B cell (primary cell): ENCODE results near the gene SYTL2. TPM values are rescaled to one million over a fixed set of nuclear protein-coding genes. Genes with fewer than 3 reads are reported as not detected.
A peak's percentile ranks its signal among the peaks of the same experiment; 100 is the strongest.

Experiments used
- ATAC-seq: fragments of 200-7000 bp; cut with Tn5 transposase; one replicate; pipeline ENCODE4 v1.10.0; 2021; ENCODE audit warnings: low read depth, mild to moderate bottlenecking, moderate number of reproducible peaks, moderate library complexity
- CTCF ChIA-PET: fragments of 350-600 bp; sonication (Branson Sonifier 250); formaldehyde crosslinking; loops from one replicate; lab custom pipeline; 2021; ENCODE audit warnings: antibody characterized with exemption, inconsistent platforms; lab: Charles Lee
- POLR2A ChIA-PET: fragments of 350-600 bp; sonication (Branson Sonifier 250); formaldehyde crosslinking; loops from one replicate; lab custom pipeline; 2021; ENCODE audit warnings: antibody characterized with exemption; lab: Charles Lee
- DNase-seq: peaks from one replicate; pipeline ENCODE4 v3.0.0; 2013
- H2AFZ ChIP-seq: 2 replicates; pipeline ENCODE4 v1.6.1; 2012; ENCODE audit warnings: mild to moderate bottlenecking, low read depth, low read length; ENCODE audit not compliant: insufficient read depth, poor library complexity, severe bottlenecking
- H3K27ac ChIP-seq, 2 donors: 1 replicate in 1 of 2; 2 replicates in 1 of 2; pipeline ENCODE4 v1.5.1; 2012 to 2013; ENCODE audit warnings: low read length in 2 of 2, mild to moderate bottlenecking in 2 of 2, moderate library complexity in 1 of 2
- H3K27me3 ChIP-seq, 4 experiments: fragments of 200-600 bp in 1 of 4; sonication (generic) in 1 of 4; replicated peaks in 1 of 4; 1 replicate in 2 of 4; 2 replicates in 2 of 4; pipeline versions ENCODE4 v1.6.1 to v1.7.0; 2013 to 2016; ENCODE audit warnings: low read length in 3 of 4, mild to moderate bottlenecking in 2 of 4, mixed read lengths in 1 of 4, moderate library complexity in 1 of 4; ENCODE audit not compliant: insufficient read depth in 4 of 4, control insufficient read depth in 3 of 4; ENCODE audit errors: control extremely low read depth in 1 of 4
- H3K36me3 ChIP-seq, 2 experiments: replicated peaks in 1 of 2; 1 replicate in 1 of 2; 2 replicates in 1 of 2; pipeline versions ENCODE4 v1.6.1 to v1.7.1; 2013; ENCODE audit warnings: low read length in 1 of 2; ENCODE audit not compliant: insufficient read depth in 2 of 2, control insufficient read depth in 1 of 2; ENCODE audit errors: control extremely low read depth in 1 of 2, extremely low read depth in 1 of 2
- H3K4me1 ChIP-seq, 2 donors: fragments of 200-600 bp in 1 of 2; sonication (generic) in 1 of 2; 1 replicate in 1 of 2; 2 replicates in 1 of 2; pipeline versions ENCODE4 v1.5.1 to v1.6.1; 2013 to 2017; ENCODE audit warnings: low read length in 2 of 2; ENCODE audit not compliant: control insufficient read depth in 2 of 2, insufficient read depth in 2 of 2
- H3K4me2 ChIP-seq: replicated peaks from 2 replicates; pipeline ENCODE3; 2012; ENCODE audit warnings: mild to moderate bottlenecking, low read depth, low read length; ENCODE audit not compliant: poor library complexity, severe bottlenecking
- H3K4me3 ChIP-seq, 5 experiments: fragments of 200-600 bp in 1 of 5; sonication (generic) in 1 of 5; 1 replicate in 3 of 5; 2 replicates in 2 of 5; pipeline versions ENCODE4 v1.5.1 to v1.7.0; 2011 to 2016; ENCODE audit warnings: low read length in 4 of 5, mild to moderate bottlenecking in 4 of 5, low read depth in 2 of 5, control low read depth in 1 of 5, moderate library complexity in 1 of 5; ENCODE audit not compliant: insufficient read depth in 1 of 5; ENCODE audit errors: control extremely low read depth in 1 of 5, extremely low read depth in 1 of 5
- H3K79me2 ChIP-seq: fragments of 200-600 bp; sonication (generic); one replicate; pipeline ENCODE4 v1.6.0; 2016; ENCODE audit warnings: low read length; ENCODE audit not compliant: control insufficient read depth, insufficient read depth
- H3K9ac ChIP-seq: fragments of 200-600 bp; sonication (generic); 2 replicates; pipeline ENCODE4 v1.6.1; 2017; ENCODE audit warnings: mild to moderate bottlenecking, low read length, moderate library complexity
- H3K9me3 ChIP-seq, 3 donors: one replicate each; pipeline versions ENCODE4 v1.6.1 to v1.7.1; 2013; ENCODE audit warnings: low read length in 2 of 3; ENCODE audit not compliant: control insufficient read depth in 2 of 3, insufficient read depth in 1 of 3; ENCODE audit errors: control extremely low read depth in 1 of 3
- H4K20me1 ChIP-seq: 2 replicates; pipeline ENCODE4 v1.6.0; 2012; ENCODE audit warnings: mild to moderate bottlenecking, low read length; ENCODE audit not compliant: insufficient read depth, control insufficient read depth, poor library complexity, severe bottlenecking
- H3K27ac Mint-ChIP-seq: one replicate; pipeline ENCODE4 v1.8.0; 2021; ENCODE audit warnings: mixed read lengths
- H3K27me3 Mint-ChIP-seq: one replicate; pipeline ENCODE4 v1.8.0; 2021; ENCODE audit warnings: mixed read lengths
- H3K4me1 Mint-ChIP-seq: one replicate; pipeline ENCODE4 v1.8.0; 2021; ENCODE audit warnings: mixed read lengths
- H3K4me3 Mint-ChIP-seq: one replicate; pipeline ENCODE4 v1.8.0; 2021; ENCODE audit warnings: mixed read lengths
- H3K9me3 Mint-ChIP-seq: one replicate; pipeline ENCODE4 v1.8.0; 2022; ENCODE audit warnings: mixed read lengths; ENCODE audit not compliant: insufficient read depth
- EZH2 ChIP-seq: IDR thresholded peaks from 2 replicates; pipeline ENCODE4 v1.6.1; 2012; ENCODE audit warnings: borderline replicate concordance, low read depth, mild to moderate bottlenecking, moderate library complexity, low read length; ENCODE audit not compliant: insufficient read depth, poor library complexity, severe bottlenecking
- WGBS: methylation state at CpG from one replicate; pipeline ENCODE4 v1.1.5; 2013; ENCODE audit warnings: missing lambda C conversion rate; ENCODE audit not compliant: insufficient coverage; 5-methylcytosine and 5-hydroxymethylcytosine counted together
- intact Hi-C: fragments of 100-400 bp; cut with micrococcal nuclease; formaldehyde crosslinking; loops from one replicate; pipeline ENCODE4 v1.10.0; 2022
- polyA plus RNA-seq: library from polyadenylated mRNA; depleted of rRNA; stranded (reverse); fragments of >200 nt; gene quantifications from 2 replicates; pipeline ENCODE4 v1.2.3, GENCODE V29; 2012
- total RNA-seq, 2 donors: library from RNA; stranded (reverse); fragments of 120-200 nt in 1 of 2; gene quantifications; 1 replicate in 1 of 2; 2 replicates in 1 of 2; pipeline versions ENCODE4 v1.2.3 to v1.2.4, GENCODE V29; 2013 to 2022
- TF ChIP-seq, protein P1 (sequence below): fragments of 200-600 bp; IDR thresholded peaks from one replicate; pipeline ENCODE4 v1.8.0; 2022; ENCODE audit warnings: antibody characterized with exemption, mild to moderate bottlenecking

SYTL2 gene
- total and polyA plus RNA-seq, 2 donors (not counting 1 experiment from before 2014, with no cell fraction given), result 0.86 to 2.9 TPM

DNA sequence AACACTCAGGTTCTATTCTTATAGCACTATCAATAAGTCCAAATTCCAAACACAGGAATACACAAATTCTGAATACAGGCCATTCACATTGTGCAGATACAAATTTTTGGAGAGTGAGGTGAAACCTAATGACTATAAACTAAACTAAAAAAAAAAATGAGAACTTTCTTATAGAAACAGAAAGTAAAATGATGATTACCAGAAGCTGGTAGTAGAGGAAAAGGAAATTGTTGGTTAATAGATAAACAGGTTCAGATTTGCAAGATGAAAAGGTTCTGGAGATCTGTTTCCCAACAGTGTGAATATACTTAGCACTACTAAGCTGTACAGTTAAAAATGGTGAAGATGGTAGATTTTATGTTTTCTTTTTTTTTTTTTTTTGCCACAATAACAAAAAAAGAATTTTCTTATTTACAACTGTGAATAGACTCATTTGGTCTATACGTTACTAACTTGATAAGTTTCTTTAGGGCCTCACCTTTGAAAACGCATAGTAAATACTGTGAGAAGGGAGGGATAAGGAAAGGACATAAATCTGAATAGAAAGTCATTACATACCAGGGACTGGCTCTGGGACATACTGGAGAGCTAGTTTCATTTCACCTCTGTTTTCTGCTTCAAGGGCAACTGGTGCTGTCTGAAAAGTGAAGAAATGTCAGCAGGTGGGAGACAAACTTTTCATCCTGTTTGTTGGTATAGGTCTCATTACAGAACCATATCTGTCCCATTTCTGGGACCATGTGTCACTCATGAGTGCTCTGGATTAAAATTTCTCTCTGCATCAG, 110.8 kb downstream of the SYTL2 start:
- Histone ChIP-seq H3K9me3 (no peaks in the 10 kb centered on the region), H3K4me1 (peaks cover 12 to 14% of the 10 kb centered on the region in 2 donors), H3K36me3 (no peaks in the 10 kb centered on the region), H3K9ac (no peak overlapping the region), H3K79me2 (no peaks in the 10 kb centered on the region), H2AFZ (peak overlapping the region; percentile 71), H3K27ac (peak overlapping the region in 1 of 2 donors; percentile 32), H3K27me3 (peaks cover 0 to 6% (median 0%) of the 10 kb centered on the region in 4 experiments), H3K4me3 (peak overlapping the region in 2 of 5 experiments; percentile 0 to 16), H3K4me2 (peak overlapping the region; percentile 52), H4K20me1 (no peaks in the 10 kb centered on the region)
- ChIA-PET CTCF (no interaction called here), POLR2A (interaction anchor here (0.6 to 0.7 kb wide), 2 partner anchors 35 to 63 kb away, joined by 3 to 4 read pairs; no protein-coding TSS in a partner anchor)
- intact Hi-C loops, result no loop called here
- 75% methylated on average over 1 of the region's 2 CpGs for WGBS
- peaks cover 18% of the 10 kb centered on the region for H3K4me1 Mint-ChIP-seq
- H3K27me3 Mint-ChIP-seq, result no peaks in the 10 kb centered on the region
- no peaks in the 10 kb centered on the region for H3K9me3 Mint-ChIP-seq
- DNase-seq (peak; percentile 15), ATAC-seq (peak; percentile 33)
- H3K27ac Mint-ChIP-seq, result peak overlapping the region; percentile 79
- H3K4me3 Mint-ChIP-seq, result peak overlapping the region; percentile 56
- TF ChIP-seq EZH2, result no peak

DNA sequence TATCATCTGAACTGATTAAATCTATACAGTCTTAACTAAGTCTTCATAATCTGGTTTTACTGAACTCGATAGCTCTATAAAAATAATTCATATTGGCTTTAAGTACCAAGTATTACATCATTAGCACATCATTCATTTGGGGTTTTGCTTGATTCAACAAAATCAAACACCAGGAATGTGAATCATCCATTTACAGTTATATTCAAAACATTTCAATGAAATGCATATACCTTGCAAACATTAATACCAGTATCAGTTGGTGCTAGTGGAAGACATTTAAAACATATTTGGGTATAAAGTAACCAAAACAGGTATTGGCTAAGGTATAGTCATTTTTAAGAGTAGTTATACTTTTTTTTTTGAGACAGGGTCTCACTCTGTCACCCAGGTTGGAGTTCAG, 112.7 kb downstream of the SYTL2 start:
- intact Hi-C loops, result no loop called here

More for the DNA sequence above, 112.7 kb downstream of the SYTL2 start:
- Histone ChIP-seq H3K9ac (no peak overlapping the region), H3K9me3 (no peaks in the 10 kb centered on the region), H3K79me2 (no peaks in the 10 kb centered on the region), H3K27me3 (peaks cover 0 to 4% (median 0%) of the 10 kb centered on the region in 4 experiments), H3K27ac (no peak overlapping the region), H4K20me1 (no peaks in the 10 kb centered on the region), H3K4me1 (peaks cover 12 to 14% of the 10 kb centered on the region in 2 donors), H3K4me2 (no peak overlapping the region), H3K36me3 (no peaks in the 10 kb centered on the region), H2AFZ (no peak overlapping the region), H3K4me3 (no peak overlapping the region)
- WGBS, result no CpG with 5 or more reads among the region's 1 CpG
- DNase-seq, result no peak
- ChIA-PET POLR2A (no interaction called here), CTCF (no interaction called here)
- peaks cover 18% of the 10 kb centered on the region for H3K4me1 Mint-ChIP-seq
- no peak for TF ChIP-seq EZH2
- TF ChIP-seq, protein P1, sequence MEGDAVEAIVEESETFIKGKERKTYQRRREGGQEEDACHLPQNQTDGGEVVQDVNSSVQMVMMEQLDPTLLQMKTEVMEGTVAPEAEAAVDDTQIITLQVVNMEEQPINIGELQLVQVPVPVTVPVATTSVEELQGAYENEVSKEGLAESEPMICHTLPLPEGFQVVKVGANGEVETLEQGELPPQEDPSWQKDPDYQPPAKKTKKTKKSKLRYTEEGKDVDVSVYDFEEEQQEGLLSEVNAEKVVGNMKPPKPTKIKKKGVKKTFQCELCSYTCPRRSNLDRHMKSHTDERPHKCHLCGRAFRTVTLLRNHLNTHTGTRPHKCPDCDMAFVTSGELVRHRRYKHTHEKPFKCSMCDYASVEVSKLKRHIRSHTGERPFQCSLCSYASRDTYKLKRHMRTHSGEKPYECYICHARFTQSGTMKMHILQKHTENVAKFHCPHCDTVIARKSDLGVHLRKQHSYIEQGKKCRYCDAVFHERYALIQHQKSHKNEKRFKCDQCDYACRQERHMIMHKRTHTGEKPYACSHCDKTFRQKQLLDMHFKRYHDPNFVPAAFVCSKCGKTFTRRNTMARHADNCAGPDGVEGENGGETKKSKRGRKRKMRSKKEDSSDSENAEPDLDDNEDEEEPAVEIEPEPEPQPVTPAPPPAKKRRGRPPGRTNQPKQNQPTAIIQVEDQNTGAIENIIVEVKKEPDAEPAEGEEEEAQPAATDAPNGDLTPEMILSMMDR, result no peak
- no peaks in the 10 kb centered on the region for H3K27me3 Mint-ChIP-seq
- H3K9me3 Mint-ChIP-seq, result no peaks in the 10 kb centered on the region
- no peak overlapping the region for H3K4me3 Mint-ChIP-seq
- H3K27ac Mint-ChIP-seq, result no peak overlapping the region
- ATAC-seq, result no peak
